Left ventricle myocardium inferior (tissue), 1 donor: ENCODE data around the gene TSPAN18. TPM values are rescaled to one million over a fixed set of nuclear protein-coding genes. Genes with fewer than 3 reads are reported as not detected.
A peak's percentile ranks its signal among the peaks of the same experiment; 100 is the strongest.

Experiments used
- DNase-seq: peaks from one replicate; pipeline ENCODE4 v3.0.0-alpha.2; 2020
- H3K27ac ChIP-seq: fragments of 200-600 bp; replicated peaks from 2 replicates; pipeline ENCODE4 v1.8.0; 2021
- H3K27me3 ChIP-seq: fragments of 200-600 bp; 2 replicates; pipeline ENCODE4 v1.8.0; 2021; ENCODE audit warnings: low read depth
- H3K36me3 ChIP-seq: fragments of 200-600 bp; 2 replicates; pipeline ENCODE4 v1.8.0; 2021
- H3K4me1 ChIP-seq: fragments of 200-600 bp; 2 replicates; pipeline ENCODE4 v1.8.0; 2021
- H3K4me3 ChIP-seq: fragments of 200-600 bp; 2 replicates; pipeline ENCODE4 v1.8.0; 2021; ENCODE audit warnings: mild to moderate bottlenecking, moderate library complexity
- H3K9me3 ChIP-seq: fragments of 200-600 bp; replicated peaks from 2 replicates; pipeline ENCODE4 v1.8.0; 2021
- intact Hi-C: fragments of 100-400 bp; cut with micrococcal nuclease; formaldehyde crosslinking; loops from one replicate; pipeline ENCODE4 v1.11.0; 2022
- total RNA-seq: library from RNA; stranded (reverse); fragmentation: NEBNext Ultra II Directional; extraction: Animal tissue kit (Norgen Biotek cat#: 25700); gene quantifications from one replicate; pipeline ENCODE4 v1.2.1, GENCODE V29; 2021
- TF ChIP-seq, protein P1 (sequence below): fragments of 200-600 bp; IDR thresholded peaks from 2 replicates; pipeline ENCODE4 v1.8.0; 2021; ENCODE audit warnings: antibody characterized with exemption, mild to moderate bottlenecking, borderline replicate concordance
- donor health status: DM: no; HTN: yes; CAD: no; lungs with severe emphysema.

Gene TSPAN18
- total RNA-seq, 1 donor from 2014 or later = 129 TPM

DNA sequence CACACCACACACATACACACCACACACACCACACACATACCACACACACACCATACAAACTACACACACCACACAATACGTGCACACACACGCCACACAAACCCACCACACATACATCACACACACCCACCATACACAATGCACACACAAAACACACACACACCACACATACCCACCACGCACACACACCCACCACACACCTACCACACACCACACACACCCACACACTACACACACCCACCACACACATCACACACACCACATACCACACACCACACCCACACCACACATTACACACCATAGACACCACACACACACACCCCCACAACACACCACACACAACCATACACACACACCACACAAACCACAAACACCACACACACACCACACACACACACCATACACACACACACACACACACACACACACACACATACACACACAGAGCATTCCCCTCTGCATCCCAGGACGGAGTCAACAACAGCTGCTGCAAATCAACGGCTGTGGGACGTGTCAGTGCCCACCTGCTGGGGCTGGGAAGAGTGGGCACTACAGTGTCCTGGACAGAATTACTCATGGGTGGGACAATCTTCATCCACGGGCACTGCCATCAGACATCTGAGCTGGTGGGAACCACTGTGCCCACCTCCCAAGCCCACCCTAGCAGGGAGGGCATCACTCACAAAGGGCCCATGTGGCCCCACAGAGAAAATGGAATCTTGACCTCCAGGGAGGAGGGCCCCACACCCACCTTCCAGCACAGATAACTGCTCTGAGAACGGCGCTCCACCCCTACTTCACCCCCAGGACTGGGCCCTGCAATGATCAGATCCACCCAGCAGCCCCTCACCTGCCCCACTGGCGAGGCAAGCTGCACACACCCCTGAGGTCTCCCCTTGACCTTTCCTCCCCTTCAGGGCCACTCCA is 215.5 kb downstream of the TSPAN18 start:
- H3K27me3 ChIP-seq = no peaks in the 10 kb centered on the region
- TF ChIP-seq, protein P1, sequence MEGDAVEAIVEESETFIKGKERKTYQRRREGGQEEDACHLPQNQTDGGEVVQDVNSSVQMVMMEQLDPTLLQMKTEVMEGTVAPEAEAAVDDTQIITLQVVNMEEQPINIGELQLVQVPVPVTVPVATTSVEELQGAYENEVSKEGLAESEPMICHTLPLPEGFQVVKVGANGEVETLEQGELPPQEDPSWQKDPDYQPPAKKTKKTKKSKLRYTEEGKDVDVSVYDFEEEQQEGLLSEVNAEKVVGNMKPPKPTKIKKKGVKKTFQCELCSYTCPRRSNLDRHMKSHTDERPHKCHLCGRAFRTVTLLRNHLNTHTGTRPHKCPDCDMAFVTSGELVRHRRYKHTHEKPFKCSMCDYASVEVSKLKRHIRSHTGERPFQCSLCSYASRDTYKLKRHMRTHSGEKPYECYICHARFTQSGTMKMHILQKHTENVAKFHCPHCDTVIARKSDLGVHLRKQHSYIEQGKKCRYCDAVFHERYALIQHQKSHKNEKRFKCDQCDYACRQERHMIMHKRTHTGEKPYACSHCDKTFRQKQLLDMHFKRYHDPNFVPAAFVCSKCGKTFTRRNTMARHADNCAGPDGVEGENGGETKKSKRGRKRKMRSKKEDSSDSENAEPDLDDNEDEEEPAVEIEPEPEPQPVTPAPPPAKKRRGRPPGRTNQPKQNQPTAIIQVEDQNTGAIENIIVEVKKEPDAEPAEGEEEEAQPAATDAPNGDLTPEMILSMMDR = no peak
- H3K36me3 ChIP-seq = peaks cover 4% of the 10 kb centered on the region
- H3K9me3 ChIP-seq = no peaks in the 10 kb centered on the region
- peaks cover 97% of the 10 kb centered on the region for H3K4me1 ChIP-seq
- intact Hi-C loops = no loop called here
- no peak overlapping the region for H3K27ac ChIP-seq
- H3K4me3 ChIP-seq = no peak overlapping the region
- no peak for DNase-seq

DNA sequence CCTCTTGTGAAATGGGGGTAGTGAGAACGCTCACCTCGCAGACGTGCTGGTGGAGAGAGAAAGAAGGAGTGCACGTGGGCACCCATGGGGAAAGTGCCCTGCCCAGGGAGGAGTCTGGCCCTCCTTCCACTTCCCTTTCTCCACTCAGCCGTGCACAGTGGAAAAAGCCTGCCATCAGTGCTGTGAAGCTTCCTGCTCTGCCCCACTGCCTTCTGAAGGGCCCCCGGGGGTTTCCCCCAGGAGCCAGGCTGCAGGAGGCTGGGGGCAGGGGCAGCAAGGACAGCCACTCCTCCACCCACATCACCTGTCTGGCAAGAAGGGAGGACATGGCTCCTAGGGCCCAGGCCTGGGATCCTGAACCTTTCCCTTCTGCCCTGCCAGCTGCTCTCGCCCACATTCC is 216.4 kb downstream of the TSPAN18 start:
- DNase-seq = no peak
- Histone ChIP-seq H3K27me3 (no peaks in the 10 kb centered on the region), H3K27ac (peak overlapping the region; percentile 89), H3K4me3 (no peak overlapping the region), H3K9me3 (no peaks in the 10 kb centered on the region), H3K4me1 (peaks cover 97% of the 10 kb centered on the region), H3K36me3 (no peaks in the 10 kb centered on the region)
- TF ChIP-seq, protein P1 = no peak
- intact Hi-C loops = no loop called here

DNA sequence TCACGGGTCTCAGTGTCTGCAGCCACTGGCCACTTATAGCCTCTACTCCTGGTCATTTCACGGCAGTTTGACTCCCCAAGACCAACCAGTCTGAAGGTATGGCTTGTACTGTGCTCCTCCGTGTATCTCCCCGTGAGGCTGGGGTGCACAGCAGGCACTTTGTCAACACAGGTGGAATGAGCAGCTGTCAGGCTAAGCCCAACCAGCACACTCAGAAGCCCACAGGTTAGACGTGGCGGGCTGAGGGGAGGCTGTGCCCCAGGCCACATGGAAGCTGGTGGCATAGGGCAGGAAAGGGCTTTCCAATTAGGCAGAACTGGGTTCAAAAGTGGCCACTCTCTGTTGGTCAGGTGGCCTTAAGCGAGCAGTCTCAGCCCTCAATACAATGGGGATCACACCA is 216.9 kb downstream of the TSPAN18 start:
- Histone ChIP-seq H3K4me1 (peaks cover 97% of the 10 kb centered on the region), H3K9me3 (no peaks in the 10 kb centered on the region), H3K27me3 (no peaks in the 10 kb centered on the region), H3K4me3 (no peak overlapping the region), H3K36me3 (no peaks in the 10 kb centered on the region), H3K27ac (peak overlapping the region; percentile 89)
- TF ChIP-seq, protein P1 = no peak
- DNase-seq = no peak
- intact Hi-C loops = no loop called here

DNA sequence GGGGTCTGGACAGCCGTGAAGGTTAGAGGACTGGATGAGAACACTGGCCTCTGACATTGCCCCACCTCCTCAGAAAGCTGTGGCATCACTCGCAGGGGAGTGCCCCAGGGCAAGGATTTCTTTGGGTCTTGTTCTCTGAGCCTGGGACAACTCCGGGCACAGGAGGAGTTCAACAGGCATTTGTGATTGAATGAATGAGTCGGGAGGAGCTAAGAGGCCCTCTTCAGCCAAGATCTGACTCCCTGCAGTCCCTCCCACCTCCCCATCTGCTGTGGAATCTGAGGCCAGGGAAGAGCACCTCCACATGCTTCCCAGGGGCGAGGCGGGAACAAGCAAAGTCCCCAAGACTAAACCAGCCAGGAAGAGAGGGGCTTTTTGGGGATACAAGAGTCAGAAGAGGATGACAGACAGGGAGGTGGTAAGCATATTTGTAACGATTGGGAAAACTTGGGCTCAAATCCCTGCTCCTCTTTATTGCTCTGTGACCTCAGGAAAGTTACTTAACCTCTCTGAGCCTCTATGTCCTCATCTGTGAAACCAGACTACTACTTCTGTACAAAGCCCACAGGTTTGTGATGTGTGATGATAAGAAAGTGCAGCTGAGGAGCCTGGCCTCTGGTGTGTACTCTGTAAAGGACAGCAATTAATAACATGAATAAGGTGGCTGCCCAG is 217.6 kb downstream of the TSPAN18 start:
- Histone ChIP-seq H3K4me1 (peaks cover 97% of the 10 kb centered on the region), H3K27ac (peak overlapping the region; percentile 89), H3K4me3 (no peak overlapping the region), H3K36me3 (no peaks in the 10 kb centered on the region), H3K9me3 (no peaks in the 10 kb centered on the region), H3K27me3 (no peaks in the 10 kb centered on the region)
- no peak for DNase-seq
- TF ChIP-seq, protein P1 = no peak
- intact Hi-C loops = no loop called here

DNA sequence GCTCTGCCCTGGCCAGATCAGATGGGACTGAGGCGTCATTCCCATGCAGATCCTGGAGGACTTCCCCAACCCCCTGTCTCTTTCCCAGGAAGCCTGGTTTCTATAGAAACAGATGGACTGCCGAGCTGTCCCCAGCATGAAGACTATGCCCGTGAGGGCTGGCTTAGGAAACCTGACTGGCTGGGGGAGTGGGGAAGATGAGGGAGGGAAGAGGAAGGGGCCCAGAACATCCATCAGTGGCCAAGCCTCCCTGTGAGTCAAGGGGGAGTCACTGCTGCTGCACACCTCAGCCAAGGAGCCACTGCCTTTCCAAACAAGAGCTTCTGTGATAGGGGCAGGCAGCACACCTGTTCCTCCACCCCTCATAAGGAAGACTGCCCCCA is 218.1 kb downstream of the TSPAN18 start:
- Histone ChIP-seq H3K27ac (peak overlapping the region; percentile 89), H3K4me3 (no peak overlapping the region), H3K9me3 (no peaks in the 10 kb centered on the region), H3K4me1 (peaks cover 97% of the 10 kb centered on the region), H3K27me3 (no peaks in the 10 kb centered on the region), H3K36me3 (no peaks in the 10 kb centered on the region)
- TF ChIP-seq, protein P1 = no peak
- no peak for DNase-seq
- intact Hi-C loops = no loop called here
